HG03060 (cell line): ENCODE results near the gene WHRN.

ENCODE experiments used
- ATAC-seq: cut with Tn5 transposase; IDR thresholded peaks from one replicate; pipeline ENCODE4 v1.9.1; 2021; ENCODE audit warnings: low read depth, moderate number of reproducible peaks; ENCODE audit not compliant: unreplicated experiment

WHRN gene

GRCh38 chr9:114505187-114506081 lies at the start of gene WHRN:
TSS of gene WHRN (minus strand) at chr9:114505473. CDS start at chr9:114504801, 672 bp downstream.
- ATAC-seq = no peak

- ATAC-seq = no peak
These were observed 47.9 kb upstream of the WHRN start for GRCh38 chr9:114553202-114553601.

GRCh38 chr9:114552706-114553105 lies 47.4 kb upstream of the WHRN start:
- no peak for ATAC-seq

- ATAC-seq = no peak
These were observed 46.7 kb upstream of the WHRN start for GRCh38 chr9:114551750-114552685.

GRCh38 chr9:114549697-114550330 lies 44.5 kb upstream of the WHRN start:
- ATAC-seq = no peak

GRCh38 chr9:114546851-114547250 lies 41.6 kb upstream of the WHRN start:
- no peak for ATAC-seq

- no peak for ATAC-seq
These were observed 39.8 kb upstream of the WHRN start for GRCh38 chr9:114545055-114545454.

GRCh38 chr9:114539701-114540380 lies 34.6 kb upstream of the WHRN start:
- no peak for ATAC-seq

- ATAC-seq = no peak
These were observed 33.0 kb upstream of the WHRN start for GRCh38 chr9:114538241-114538640.

GRCh38 chr9:114532561-114533237 lies 27.4 kb upstream of the WHRN start:
- no peak for ATAC-seq

- ATAC-seq = no peak
These were observed 24.0 kb upstream of the WHRN start for GRCh38 chr9:114529285-114529684.

GRCh38 chr9:114526807-114527206 lies 21.5 kb upstream of the WHRN start:
- no peak for ATAC-seq

- no peak for ATAC-seq
These were observed 20.2 kb upstream of the WHRN start for GRCh38 chr9:114525513-114525912.

GRCh38 chr9:114524247-114524681 lies 19.0 kb upstream of the WHRN start:
- no peak for ATAC-seq

GRCh38 chr9:114522847-114523246 lies 17.6 kb upstream of the WHRN start:
- ATAC-seq = no peak

GRCh38 chr9:114522286-114522685 lies 17.0 kb upstream of the WHRN start:
- ATAC-seq = no peak

GRCh38 chr9:114521846-114522245 lies 16.6 kb upstream of the WHRN start:
- no peak for ATAC-seq

GRCh38 chr9:114518599-114519022 lies 13.3 kb upstream of the WHRN start:
- peak; percentile 62 for ATAC-seq

GRCh38 chr9:114518120-114518519 lies 12.8 kb upstream of the WHRN start:
- ATAC-seq = no peak

GRCh38 chr9:114516913-114517312 lies 11.6 kb upstream of the WHRN start:
- ATAC-seq = no peak
